H9 (cell line): ENCODE results near the gene PLN. TPM values are rescaled to one million over a fixed set of nuclear protein-coding genes. Genes with fewer than 3 reads are reported as not detected.

ENCODE experiments used
- DNase-seq: peaks from one replicate; pipeline ENCODE4 v3.0.0-alpha.2; 2017
- H2AFZ ChIP-seq: one replicate; pipeline ENCODE4 v1.6.1; 2013; ENCODE audit warnings: mild to moderate bottlenecking, low read length, control low read depth, moderate library complexity
- H2AK5ac ChIP-seq: 2 replicates; pipeline ENCODE4 v1.6.1; 2013; ENCODE audit warnings: low read length, control low read depth, mixed read lengths; ENCODE audit not compliant: insufficient read length
- H2BK120ac ChIP-seq: one replicate; pipeline ENCODE4 v1.6.1; 2013; ENCODE audit warnings: low read depth, mild to moderate bottlenecking, low read length, control low read depth, inconsistent platforms; ENCODE audit not compliant: poor library complexity, severe bottlenecking
- H2BK12ac ChIP-seq: 2 replicates; pipeline ENCODE4 v1.6.1; 2013; ENCODE audit warnings: low read length, control low read depth, mixed read lengths, low read depth; ENCODE audit not compliant: insufficient read length
- H2BK15ac ChIP-seq: 2 replicates; pipeline ENCODE4 v1.6.1; 2013; ENCODE audit warnings: low read depth, low read length, control low read depth
- H2BK20ac ChIP-seq: one replicate; pipeline ENCODE4 v1.6.1; 2013; ENCODE audit warnings: low read depth, mild to moderate bottlenecking, low read length, control low read depth, inconsistent platforms; ENCODE audit not compliant: poor library complexity, severe bottlenecking
- H2BK5ac ChIP-seq: 2 replicates; pipeline ENCODE4 v1.6.1; 2013; ENCODE audit warnings: low read length, control low read depth, mixed read lengths; ENCODE audit not compliant: insufficient read length
- H3K14ac ChIP-seq: 2 replicates; pipeline ENCODE4 v1.6.1; 2013; ENCODE audit warnings: low read length, control low read depth; ENCODE audit not compliant: insufficient read depth
- H3K18ac ChIP-seq: 2 replicates; pipeline ENCODE4 v1.6.1; 2013; ENCODE audit warnings: low read depth, mild to moderate bottlenecking, mixed read lengths, low read length, control low read depth; ENCODE audit not compliant: insufficient read length
- H3K23ac ChIP-seq: 2 replicates; pipeline ENCODE4 v1.6.1; 2013; ENCODE audit warnings: low read length, control low read depth, mixed read lengths, low read depth; ENCODE audit not compliant: insufficient read length
- H3K23me2 ChIP-seq: 2 replicates; pipeline ENCODE4 v1.6.1; 2013; ENCODE audit warnings: low read depth, mild to moderate bottlenecking, mixed read lengths, low read length, control low read depth; ENCODE audit not compliant: insufficient read length, poor library complexity, severe bottlenecking
- H3K27ac ChIP-seq: 2 replicates; pipeline ENCODE4 v1.5.1; 2013; ENCODE audit warnings: low read length, control low read depth, mixed read lengths, low read depth; ENCODE audit not compliant: insufficient read length
- H3K27me3 ChIP-seq: 2 replicates; pipeline ENCODE4 v1.6.1; 2013; ENCODE audit warnings: low read length, control low read depth, inconsistent platforms; ENCODE audit not compliant: insufficient read depth
- H3K4ac ChIP-seq: 2 replicates; pipeline ENCODE4 v1.6.1; 2013; ENCODE audit warnings: low read depth, mild to moderate bottlenecking, control low read depth, inconsistent platforms, low read length, moderate library complexity
- H3K4me1 ChIP-seq: 2 replicates; pipeline ENCODE4 v1.6.1; 2013; ENCODE audit warnings: low read length, control low read depth, inconsistent platforms; ENCODE audit not compliant: insufficient read depth
- H3K4me2 ChIP-seq: 2 replicates; pipeline ENCODE4 v1.6.1; 2013; ENCODE audit warnings: low read length, control low read depth, mixed read lengths; ENCODE audit not compliant: insufficient read length, insufficient read depth
- H3K56ac ChIP-seq: 2 replicates; pipeline ENCODE4 v1.6.1; 2013; ENCODE audit warnings: low read depth, mild to moderate bottlenecking, mixed read lengths, low read length, control low read depth; ENCODE audit not compliant: insufficient read length
- H3K79me1 ChIP-seq: 2 replicates; pipeline ENCODE4 v1.6.1; 2013; ENCODE audit warnings: low read depth, mild to moderate bottlenecking, moderate library complexity, low read length, control low read depth, inconsistent platforms; ENCODE audit not compliant: insufficient read depth, poor library complexity, severe bottlenecking
- H3K79me2 ChIP-seq: 2 replicates; pipeline ENCODE4 v1.6.1; 2013; ENCODE audit warnings: low read length, control low read depth, inconsistent platforms; ENCODE audit not compliant: insufficient read depth
- H3K9ac ChIP-seq: 2 replicates; pipeline ENCODE4 v1.6.1; 2013; ENCODE audit warnings: low read length, control low read depth, mixed read lengths; ENCODE audit not compliant: insufficient read length; ENCODE audit errors: extremely low read depth
- H3K9me3 ChIP-seq: one replicate; pipeline ENCODE4 v1.6.1; 2013; ENCODE audit warnings: low read depth, low read length, inconsistent platforms; ENCODE audit not compliant: control insufficient read depth
- H3T11ph ChIP-seq: one replicate; pipeline ENCODE4 v1.6.1; 2013; ENCODE audit warnings: mild to moderate bottlenecking, low read length, control low read depth, inconsistent platforms
- H4K20me1 ChIP-seq: one replicate; pipeline ENCODE4 v1.6.1; 2013; ENCODE audit not compliant: control insufficient read depth, insufficient read length, insufficient read depth
- H4K5ac ChIP-seq: 2 replicates; pipeline ENCODE4 v1.6.1; 2013; ENCODE audit warnings: low read depth, mild to moderate bottlenecking, mixed read lengths, low read length, control low read depth; ENCODE audit not compliant: insufficient read length
- H4K8ac ChIP-seq: replicated peaks from 2 replicates; pipeline ENCODE4 v1.6.1; 2013; ENCODE audit warnings: low read length, control low read depth, mixed read lengths, low read depth; ENCODE audit not compliant: insufficient read length
- H4K91ac ChIP-seq: 2 replicates; pipeline ENCODE4 v1.6.1; 2013; ENCODE audit warnings: low read depth, mild to moderate bottlenecking, moderate library complexity, mixed read lengths, low read length, control low read depth; ENCODE audit not compliant: insufficient read length
- H3K27ac Mint-ChIP-seq, 3 experiments: 2 replicates in 2 of 3; 3 replicates in 1 of 3; pipeline ENCODE4 v1.8.0; 2020 to 2021; ENCODE audit warnings: mixed read lengths in 3 of 3, mild to moderate bottlenecking in 1 of 3, moderate library complexity in 1 of 3
- H3K27me3 Mint-ChIP-seq: 2 replicates; pipeline ENCODE4 v1.8.0; 2021; ENCODE audit warnings: low read depth, mild to moderate bottlenecking, moderate library complexity, mixed read lengths
- H3K36me3 Mint-ChIP-seq, 3 experiments: 2 replicates in 2 of 3; 3 replicates in 1 of 3; pipeline ENCODE4 v1.8.0; 2020 to 2021; ENCODE audit warnings: low read depth in 3 of 3, mixed read lengths in 3 of 3; ENCODE audit not compliant: insufficient read depth in 1 of 3
- H3K4me1 Mint-ChIP-seq, 2 experiments: 2 replicates each; pipeline ENCODE4 v1.8.0; 2020; ENCODE audit warnings: mixed read lengths in 2 of 2
- H3K4me3 Mint-ChIP-seq, 2 experiments: 2 replicates in 1 of 2; 3 replicates in 1 of 2; pipeline ENCODE4 v1.8.0; 2020 to 2021; ENCODE audit warnings: mild to moderate bottlenecking in 2 of 2, mixed read lengths in 2 of 2, moderate library complexity in 1 of 2
- H3K9me3 Mint-ChIP-seq, 2 experiments: 2 replicates in 1 of 2; 3 replicates in 1 of 2; pipeline ENCODE4 v1.8.0; 2020; ENCODE audit warnings: mild to moderate bottlenecking in 2 of 2, mixed read lengths in 2 of 2, moderate library complexity in 1 of 2
- CTCF ChIP-seq: fragments of 200-600 bp; sonication (generic); conservative IDR thresholded peaks from 3 replicates; pipeline ENCODE4 v1.8.0; 2021; ENCODE audit warnings: antibody characterized with exemption, mild to moderate bottlenecking
- WGBS: extraction: QIAGEN DNeasy Blood & Tissue Kit; methylation state at CpG from one replicate; pipeline ENCODE4 v1.1.7; 2013; ENCODE audit warnings: missing lambda C conversion rate, low lambda C conversion rate, mixed read lengths; ENCODE audit not compliant: insufficient read length; ENCODE audit errors: extremely low coverage; 5-methylcytosine and 5-hydroxymethylcytosine counted together
- total RNA-seq: library from RNA; stranded (reverse); gene quantifications from 2 replicates; pipeline ENCODE4 v1.2.1, GENCODE V29; 2021

Gene PLN
- total RNA-seq, 1 experiment from 2014 or later = not detected

- Histone ChIP-seq H4K91ac (no peak overlapping the region), H3K56ac (no peak overlapping the region), H3K79me2 (no peaks in the 10 kb centered on the region), H3K4me2 (no peak overlapping the region), H3K79me1 (no peaks in the 10 kb centered on the region), H4K20me1 (no peaks in the 10 kb centered on the region), H3K4ac (no peak overlapping the region), H3K4me1 (no peaks in the 10 kb centered on the region), H4K5ac (no peak overlapping the region), H3K14ac (no peak overlapping the region), H2AK5ac (no peak overlapping the region), H3K9ac (no peak overlapping the region), H3K23me2 (no peaks in the 10 kb centered on the region), H3K27ac (no peak overlapping the region), H2BK120ac (no peak overlapping the region), H2AFZ (no peak overlapping the region), H3K27me3 (no peaks in the 10 kb centered on the region), H2BK20ac (no peak overlapping the region), H3T11ph (no peak overlapping the region), H2BK5ac (no peak overlapping the region), H4K8ac (no peak overlapping the region), H2BK12ac (no peak overlapping the region), H3K23ac (no peak overlapping the region), H2BK15ac (no peak overlapping the region), H3K9me3 (no peaks in the 10 kb centered on the region), H3K18ac (no peak overlapping the region)
- TF ChIP-seq CTCF = no peak
- no peaks in the 10 kb centered on the region for H3K27me3 Mint-ChIP-seq
- peaks cover 8 to 13% (median 8%) of the 10 kb centered on the region in 3 experiments for H3K36me3 Mint-ChIP-seq
- H3K4me3 Mint-ChIP-seq = no peak overlapping the region
- peak overlapping the region in 1 of 3 experiments; percentile 39; a peak in 1 of 7 replicates for H3K27ac Mint-ChIP-seq
- no peaks in the 10 kb centered on the region for H3K4me1 Mint-ChIP-seq
- no CpG with 5 or more reads among the region's 1 CpG for WGBS
- DNase-seq = no peak
- H3K9me3 Mint-ChIP-seq = peaks cover 9 to 11% of the 10 kb centered on the region in 2 experiments; a peak in 4 of 5 replicates
Measured at GRCh38 chr6:118501765-118502164, 46.3 kb upstream of the PLN start.
